ENCODE measurements around the gene SRSF2. TPM values are rescaled to one million over a fixed set of nuclear protein-coding genes. Genes with fewer than 3 reads are reported as not detected.
"Not testable (repeated sequence)": the region's sequence is repeated elsewhere in the genome, so short reads cannot be mapped to it uniquely, and the experiment has no call there.

Gene SRSF2
- total RNA-seq, 2 donors from 2014 or later: 373 to 571 TPM

- Mint-ChIP-seq H3K27ac (peak overlapping the region in 1 of 2 donors; percentile 58), H3K36me3 (peaks cover 30% of the 10 kb centered on the region), H3K4me3 (no peak overlapping the region), H3K9me3 (no peaks in the 10 kb centered on the region), H3K27me3 (no peaks in the 10 kb centered on the region), H3K4me1 (ENCODE audit: low read depth in 2 of 2) (peaks cover 32 to 38% of the 10 kb centered on the region in 2 donors)
- ATAC-seq (no peak), DNase-seq (ENCODE audit: low spot score) (no peak)
These were observed 15.7 kb downstream of the SRSF2 start for GRCh38 chr17:76721463-76721862.

GRCh38 chr17:76720941-76721340, 16.2 kb downstream of the SRSF2 start:
- Mint-ChIP-seq H3K27me3 (no peaks in the 10 kb centered on the region), H3K27ac (no peak overlapping the region), H3K36me3 (peaks cover 35% of the 10 kb centered on the region), H3K9me3 (no peaks in the 10 kb centered on the region), H3K4me3 (no peak overlapping the region), H3K4me1 (ENCODE audit: low read depth in 2 of 2) (peaks cover 37 to 43% of the 10 kb centered on the region in 2 donors)
- no peak for DNase-seq (ENCODE audit: low spot score)
- ATAC-seq: no peak

GRCh38 chr17:76720211-76720610, 16.9 kb downstream of the SRSF2 start:
- ATAC-seq: no peak
- peaks cover 38 to 46% of the 10 kb centered on the region in 2 donors for H3K4me1 Mint-ChIP-seq (ENCODE audit: low read depth in 2 of 2)

GRCh38 chr17:76718516-76718915, 18.6 kb downstream of the SRSF2 start:
- H3K4me1 Mint-ChIP-seq (ENCODE audit: low read depth in 2 of 2): peaks cover 48 to 58% of the 10 kb centered on the region in 2 donors
- H3K36me3 Mint-ChIP-seq: peaks cover 45% of the 10 kb centered on the region
- DNase-seq (ENCODE audit: low spot score) (no peak), ATAC-seq (no peak)
- H3K4me3 Mint-ChIP-seq: peak overlapping the region; percentile 6
- H3K27ac Mint-ChIP-seq: peak overlapping the region in 1 of 2 donors; percentile 39
- no peaks in the 10 kb centered on the region for H3K27me3 Mint-ChIP-seq
- H3K9me3 Mint-ChIP-seq: no peaks in the 10 kb centered on the region

More at GRCh38 chr17:76720211-76720610, 16.9 kb downstream of the SRSF2 start:
- H3K36me3 Mint-ChIP-seq: peaks cover 32% of the 10 kb centered on the region
- no peaks in the 10 kb centered on the region for H3K27me3 Mint-ChIP-seq
- no peak overlapping the region for H3K4me3 Mint-ChIP-seq
- H3K9me3 Mint-ChIP-seq: no peaks in the 10 kb centered on the region
- DNase-seq (ENCODE audit: low spot score): no peak
- no peak overlapping the region for H3K27ac Mint-ChIP-seq

GRCh38 chr17:76716839-76717215, 20.3 kb downstream of the SRSF2 start:
- peak overlapping the region; percentile 79 to 88 for H3K27ac Mint-ChIP-seq
- ATAC-seq (no peak), DNase-seq (ENCODE audit: low spot score) (no peak)
- H3K9me3 Mint-ChIP-seq: no peaks in the 10 kb centered on the region
- H3K36me3 Mint-ChIP-seq: peaks cover 42% of the 10 kb centered on the region
- peak overlapping the region; percentile 73 for H3K4me3 Mint-ChIP-seq
- peaks cover 47 to 56% of the 10 kb centered on the region in 2 donors for H3K4me1 Mint-ChIP-seq (ENCODE audit: low read depth in 2 of 2)
- no peaks in the 10 kb centered on the region for H3K27me3 Mint-ChIP-seq

GRCh38 chr17:76716146-76716838, 20.8 kb downstream of the SRSF2 start:
- H3K4me3 Mint-ChIP-seq: peak overlapping the region; percentile 73
- DNase-seq (ENCODE audit: low spot score) (peak; percentile 94), ATAC-seq (peak; percentile 98)
- peaks cover 46 to 54% of the 10 kb centered on the region in 2 donors for H3K4me1 Mint-ChIP-seq (ENCODE audit: low read depth in 2 of 2)
- H3K27ac Mint-ChIP-seq: peak overlapping the region; percentile 79 to 88
- H3K36me3 Mint-ChIP-seq: peaks cover 37% of the 10 kb centered on the region
- no peaks in the 10 kb centered on the region for H3K27me3 Mint-ChIP-seq
- no peaks in the 10 kb centered on the region for H3K9me3 Mint-ChIP-seq

GRCh38 chr17:76715496-76715830, 21.7 kb downstream of the SRSF2 start:
- Mint-ChIP-seq H3K27ac (peak overlapping the region; percentile 79 to 88), H3K4me3 (peak overlapping the region; percentile 73), H3K9me3 (no peaks in the 10 kb centered on the region), H3K36me3 (peaks cover 30% of the 10 kb centered on the region), H3K27me3 (no peaks in the 10 kb centered on the region), H3K4me1 (ENCODE audit: low read depth in 2 of 2) (peaks cover 42 to 50% of the 10 kb centered on the region in 2 donors)
- ATAC-seq (no peak), DNase-seq (ENCODE audit: low spot score) (no peak)

- Mint-ChIP-seq H3K27ac (peak overlapping the region; percentile 79 to 88), H3K4me3 (peak overlapping the region; percentile 73), H3K27me3 (no peaks in the 10 kb centered on the region), H3K9me3 (no peaks in the 10 kb centered on the region), H3K36me3 (peaks cover 29% of the 10 kb centered on the region), H3K4me1 (ENCODE audit: low read depth in 2 of 2) (peaks cover 42 to 50% of the 10 kb centered on the region in 2 donors)
- DNase-seq (ENCODE audit: low spot score) (no peak), ATAC-seq (no peak)
These were observed 22.2 kb downstream of the SRSF2 start for GRCh38 chr17:76714822-76715495.

GRCh38 chr17:76714336-76714735, 22.8 kb downstream of the SRSF2 start:
- H3K4me3 Mint-ChIP-seq: no peak overlapping the region

GRCh38 chr17:76713765-76714164, 23.4 kb downstream of the SRSF2 start:
- DNase-seq (ENCODE audit: low spot score) (no peak), ATAC-seq (no peak)
- no peaks in the 10 kb centered on the region for H3K27me3 Mint-ChIP-seq
- no peak overlapping the region for H3K4me3 Mint-ChIP-seq
- H3K36me3 Mint-ChIP-seq: peaks cover 26% of the 10 kb centered on the region
- peaks cover 45 to 57% of the 10 kb centered on the region in 2 donors for H3K4me1 Mint-ChIP-seq (ENCODE audit: low read depth in 2 of 2)
- peak overlapping the region in 1 of 2 donors; percentile 79 for H3K27ac Mint-ChIP-seq
- no peaks in the 10 kb centered on the region for H3K9me3 Mint-ChIP-seq

More at GRCh38 chr17:76714336-76714735, 22.8 kb downstream of the SRSF2 start:
- Mint-ChIP-seq H3K36me3 (peaks cover 29% of the 10 kb centered on the region), H3K27me3 (no peaks in the 10 kb centered on the region), H3K9me3 (no peaks in the 10 kb centered on the region), H3K27ac (peak overlapping the region; percentile 79 to 88), H3K4me1 (ENCODE audit: low read depth in 2 of 2) (peaks cover 46 to 54% of the 10 kb centered on the region in 2 donors)
- ATAC-seq (no peak), DNase-seq (ENCODE audit: low spot score) (no peak)

- ATAC-seq; H3K4me3 Mint-ChIP-seq; H3K9me3 Mint-ChIP-seq; DNase-seq (ENCODE audit: low spot score); H3K27me3 Mint-ChIP-seq: not testable (repeated sequence)
- Mint-ChIP-seq H3K4me1 (ENCODE audit: low read depth in 2 of 2) (peaks cover 42 to 55% of the 10 kb centered on the region in 2 donors), H3K36me3 (peaks cover 24% of the 10 kb centered on the region), H3K27ac (peak overlapping the region in 1 of 2 donors; percentile 64)
These were observed 24.8 kb downstream of the SRSF2 start for GRCh38 chr17:76712321-76712720.

- H3K36me3 Mint-ChIP-seq: peaks cover 18% of the 10 kb centered on the region
- H3K4me1 Mint-ChIP-seq (ENCODE audit: low read depth in 2 of 2): peaks cover 36 to 43% of the 10 kb centered on the region in 2 donors
- H3K27me3 Mint-ChIP-seq: no peaks in the 10 kb centered on the region
- no peaks in the 10 kb centered on the region for H3K9me3 Mint-ChIP-seq
- H3K27ac Mint-ChIP-seq: peak within 1 kb of the TSS; percentile 18 to 60
- DNase-seq (ENCODE audit: low spot score) (peak; percentile 79), ATAC-seq (peak; percentile 91 to 93)
- peak within 1 kb of the TSS; percentile 76 for H3K4me3 Mint-ChIP-seq
These were observed 26.1 kb downstream of the SRSF2 start, which contains the start of gene MXRA7 for GRCh38 chr17:76710863-76711611. TSS of gene MXRA7 (minus strand) at chr17:76710965. CDS start at chr17:76710946, 19 bp downstream.

- H3K27ac Mint-ChIP-seq: peak overlapping the region in 1 of 2 donors; percentile 18
- H3K9me3 Mint-ChIP-seq; H3K27me3 Mint-ChIP-seq; DNase-seq (ENCODE audit: low spot score): not testable (repeated sequence)
- H3K4me3 Mint-ChIP-seq: peak overlapping the region; percentile 72
- H3K4me1 Mint-ChIP-seq (ENCODE audit: low read depth in 2 of 2): peaks cover 27 to 35% of the 10 kb centered on the region in 2 donors
- peak in 1 of 2 donors; percentile 59 for ATAC-seq
- H3K36me3 Mint-ChIP-seq: peaks cover 13% of the 10 kb centered on the region
These were observed 26.9 kb downstream of the SRSF2 start for GRCh38 chr17:76709951-76710862.
